Measurements from ENCODE around the gene DGKK. TPM values are rescaled to one million over a fixed set of nuclear protein-coding genes. Genes with fewer than 3 reads are reported as not detected.

The DGKK gene, protein sequence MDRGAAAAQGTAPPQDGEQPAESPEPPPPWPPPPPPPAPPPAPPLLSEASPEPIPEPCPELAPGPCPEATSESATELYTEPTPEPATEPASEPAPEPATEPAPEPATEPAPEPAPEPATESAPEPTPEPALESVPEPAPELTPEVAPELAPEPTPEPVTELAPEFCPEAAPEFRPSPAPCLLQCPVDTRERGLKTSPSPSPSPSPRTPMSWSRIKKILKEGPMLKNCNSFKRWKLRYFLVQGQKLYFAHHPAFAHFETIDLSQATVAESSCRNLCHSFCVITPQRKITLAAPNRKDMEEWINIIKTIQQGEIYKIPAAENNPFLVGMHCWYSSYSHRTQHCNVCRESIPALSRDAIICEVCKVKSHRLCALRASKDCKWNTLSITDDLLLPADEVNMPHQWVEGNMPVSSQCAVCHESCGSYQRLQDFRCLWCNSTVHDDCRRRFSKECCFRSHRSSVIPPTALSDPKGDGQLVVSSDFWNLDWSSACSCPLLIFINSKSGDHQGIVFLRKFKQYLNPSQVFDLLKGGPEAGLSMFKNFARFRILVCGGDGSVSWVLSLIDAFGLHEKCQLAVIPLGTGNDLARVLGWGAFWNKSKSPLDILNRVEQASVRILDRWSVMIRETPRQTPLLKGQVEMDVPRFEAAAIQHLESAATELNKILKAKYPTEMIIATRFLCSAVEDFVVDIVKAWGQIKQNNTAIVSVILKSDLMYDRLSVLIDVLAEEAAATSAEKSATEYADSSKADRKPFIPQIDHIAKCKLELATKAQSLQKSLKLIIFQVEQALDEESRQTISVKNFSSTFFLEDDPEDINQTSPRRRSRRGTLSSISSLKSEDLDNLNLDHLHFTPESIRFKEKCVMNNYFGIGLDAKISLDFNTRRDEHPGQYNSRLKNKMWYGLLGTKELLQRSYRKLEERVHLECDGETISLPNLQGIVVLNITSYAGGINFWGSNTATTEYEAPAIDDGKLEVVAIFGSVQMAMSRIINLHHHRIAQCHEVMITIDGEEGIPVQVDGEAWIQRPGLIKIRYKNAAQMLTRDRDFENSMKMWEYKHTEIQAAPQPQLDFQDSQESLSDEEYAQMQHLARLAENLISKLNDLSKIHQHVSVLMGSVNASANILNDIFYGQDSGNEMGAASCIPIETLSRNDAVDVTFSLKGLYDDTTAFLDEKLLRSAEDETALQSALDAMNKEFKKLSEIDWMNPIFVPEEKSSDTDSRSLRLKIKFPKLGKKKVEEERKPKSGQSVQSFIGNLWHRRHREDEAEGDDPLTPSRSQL
- not detected in 2 replicates for total RNA-seq

GRCh38 chrX:50470103-50471031, at the start of gene DGKK:
Gene DGKK (minus strand): TSS chrX:50470825. CDS start chrX:50470678, 147 bp downstream.

